ENCODE results near the gene PHF3. TPM values are rescaled to one million over a fixed set of nuclear protein-coding genes. Genes with fewer than 3 reads are reported as not detected.

Gene PHF3
- total and polyA plus RNA-seq, 7 donors: 9.7 to 80.5 (median 59.6) TPM

- no peaks in the 10 kb centered on the region for H3K27me3 ChIP-seq
- H3K36me3 ChIP-seq: no peaks in the 10 kb centered on the region
- no peak overlapping the region for H3K4me3 ChIP-seq
- TF ChIP-seq POLR2AphosphoS5 (IDR thresholded peaks at IDR 0.05): no peak
- no peak for TF ChIP-seq EP300 (IDR thresholded peaks at IDR 0.05)
- TF ChIP-seq POLR2A (IDR thresholded peaks at IDR 0.05): no peak
- TF ChIP-seq, protein P1, sequence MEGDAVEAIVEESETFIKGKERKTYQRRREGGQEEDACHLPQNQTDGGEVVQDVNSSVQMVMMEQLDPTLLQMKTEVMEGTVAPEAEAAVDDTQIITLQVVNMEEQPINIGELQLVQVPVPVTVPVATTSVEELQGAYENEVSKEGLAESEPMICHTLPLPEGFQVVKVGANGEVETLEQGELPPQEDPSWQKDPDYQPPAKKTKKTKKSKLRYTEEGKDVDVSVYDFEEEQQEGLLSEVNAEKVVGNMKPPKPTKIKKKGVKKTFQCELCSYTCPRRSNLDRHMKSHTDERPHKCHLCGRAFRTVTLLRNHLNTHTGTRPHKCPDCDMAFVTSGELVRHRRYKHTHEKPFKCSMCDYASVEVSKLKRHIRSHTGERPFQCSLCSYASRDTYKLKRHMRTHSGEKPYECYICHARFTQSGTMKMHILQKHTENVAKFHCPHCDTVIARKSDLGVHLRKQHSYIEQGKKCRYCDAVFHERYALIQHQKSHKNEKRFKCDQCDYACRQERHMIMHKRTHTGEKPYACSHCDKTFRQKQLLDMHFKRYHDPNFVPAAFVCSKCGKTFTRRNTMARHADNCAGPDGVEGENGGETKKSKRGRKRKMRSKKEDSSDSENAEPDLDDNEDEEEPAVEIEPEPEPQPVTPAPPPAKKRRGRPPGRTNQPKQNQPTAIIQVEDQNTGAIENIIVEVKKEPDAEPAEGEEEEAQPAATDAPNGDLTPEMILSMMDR (IDR thresholded peaks at IDR 0.05): no peak
- DNase-seq: no peak
- intact Hi-C loops (cut with DNase I): no loop called here
- H3K4me1 ChIP-seq: peaks cover 0 to 80% (median 66%) of the 10 kb centered on the region in 4 donors
- H3K27ac ChIP-seq: no peak overlapping the region
- WGBS, 2 donors: 41 to 61% methylated on average over 2 of the region's 2 CpGs
- no peaks in the 10 kb centered on the region for H3K9me3 ChIP-seq
Observed at GRCh38 chr6:63640062-63640461, 4.5 kb downstream of the PHF3 start.

- intact Hi-C loops (cut with DNase I): no loop called here
- 10 to 16% methylated on average over 1 of the region's 1 CpG for WGBS, 2 donors
- H3K4me1 ChIP-seq: peaks cover 0 to 78% (median 54%) of the 10 kb centered on the region in 4 donors
Observed at GRCh38 chr6:63643862-63644261, 8.3 kb downstream of the PHF3 start.

GRCh38 chr6:63644668-63645326 is 9.2 kb downstream of the PHF3 start:
- no peak for TF ChIP-seq POLR2AphosphoS5 (IDR thresholded peaks at IDR 0.05)
- TF ChIP-seq, protein P1 (IDR thresholded peaks at IDR 0.05): no peak
- TF ChIP-seq EP300 (IDR thresholded peaks at IDR 0.05): no peak
- TF ChIP-seq POLR2A (IDR thresholded peaks at IDR 0.05): no peak
- Histone ChIP-seq H3K27me3 (no peaks in the 10 kb centered on the region), H3K4me1 (peaks cover 0 to 78% (median 55%) of the 10 kb centered on the region in 4 donors), H3K4me3 (no peak overlapping the region), H3K9me3 (no peaks in the 10 kb centered on the region), H3K36me3 (no peaks in the 10 kb centered on the region), H3K27ac (peak overlapping the region in 1 of 4 donors; percentile 11)
- 90 to 92% methylated on average over 11 of the region's 11 CpGs for WGBS, 2 donors
- DNase-seq: no peak
- intact Hi-C loops (cut with DNase I): no loop called here

More at GRCh38 chr6:63643862-63644261, 8.3 kb downstream of the PHF3 start:
- Histone ChIP-seq H3K27me3 (no peaks in the 10 kb centered on the region), H3K36me3 (no peaks in the 10 kb centered on the region), H3K27ac (peak overlapping the region in 1 of 4 donors; percentile 8), H3K4me3 (no peak overlapping the region), H3K9me3 (no peaks in the 10 kb centered on the region)
- TF ChIP-seq, protein P1 (IDR thresholded peaks at IDR 0.05): no peak
- no peak for TF ChIP-seq EP300 (IDR thresholded peaks at IDR 0.05)
- TF ChIP-seq POLR2AphosphoS5 (IDR thresholded peaks at IDR 0.05): no peak
- TF ChIP-seq POLR2A (IDR thresholded peaks at IDR 0.05): no peak
- no peak for DNase-seq

GRCh38 chr6:63649269-63649668 is 13.7 kb downstream of the PHF3 start:
- no peak overlapping the region for H3K27ac ChIP-seq
- no peaks in the 10 kb centered on the region for H3K27me3 ChIP-seq
- intact Hi-C loops (cut with DNase I): no loop called here
- H3K9me3 ChIP-seq: no peaks in the 10 kb centered on the region
- no peak overlapping the region for H3K4me3 ChIP-seq
- TF ChIP-seq EP300 (IDR thresholded peaks at IDR 0.05) (no peak), POLR2A (IDR thresholded peaks at IDR 0.05) (no peak), POLR2AphosphoS5 (IDR thresholded peaks at IDR 0.05) (no peak)
- TF ChIP-seq, protein P1 (IDR thresholded peaks at IDR 0.05): no peak
- DNase-seq: no peak
- H3K4me1 ChIP-seq: peaks cover 0 to 63% (median 40%) of the 10 kb centered on the region in 4 donors
- WGBS, 2 donors: 78 to 84% methylated on average over 2 of the region's 2 CpGs
- H3K36me3 ChIP-seq: no peaks in the 10 kb centered on the region
